HepG2 (cell line): ENCODE data around the gene ACOXL. TPM values are rescaled to one million over a fixed set of nuclear protein-coding genes. Genes with fewer than 3 reads are reported as not detected.

Experiments
- ATAC-seq: fragments of 200-7000 bp; cut with Tn5 transposase; 3 replicates; pipeline ENCODE4 v1.9.1; 2020; ENCODE audit warnings: mild to moderate bottlenecking, moderate library complexity
- BruUV-seq: library from RNA; stranded (reverse); fragments of 400-500 nt; replicated peaks from 2 replicates; lab custom pipeline; 2021; lab: Mats Ljungman, UMichigan
- CTCF ChIA-PET: fragments of 300-600 bp; formaldehyde crosslinking; extraction: SDS; loops from one replicate; lab custom pipeline; 2021; ENCODE audit warnings: low total read pairs, inconsistent platforms, low intra/inter-chr PET ratio; lab: Yijun Ruan, JAX
- POLR2A ChIA-PET: fragments of 350-600 bp; sonication (Branson Sonifier 250); formaldehyde crosslinking; loops from one replicate; lab custom pipeline; 2020; ENCODE audit warnings: antibody characterized with exemption, inconsistent platforms; lab: Yijun Ruan, JAX
- DNase-seq: peaks from one replicate; pipeline ENCODE4 v3.0.0-alpha.2; 2015; ENCODE audit warnings: low spot score
- FAIRE-seq: peaks from 3 replicates; lab custom pipeline; 2011; peaks lifted over from hg19 to GRCh38; lab: Jason Lieb, UNC
- H2AFZ ChIP-seq: one replicate; pipeline ENCODE4 v1.6.1; 2011; ENCODE audit warnings: low read length, inconsistent platforms
- H3K27ac ChIP-seq: fragments of 300-600 bp; 3 replicates; pipeline ENCODE4 v1.8.0; 2011; ENCODE audit warnings: mixed run types, mild to moderate bottlenecking, mixed read lengths, low read length, inconsistent platforms; ENCODE audit not compliant: insufficient read depth; ENCODE audit errors: extremely low read length
- H3K27me3 ChIP-seq, 2 experiments: fragments of 200-600 bp in 1 of 2; 2 replicates in 1 of 2; 3 replicates in 1 of 2; pipeline versions ENCODE4 v1.6.0 to v1.8.0; 2011; ENCODE audit warnings: low read length in 2 of 2, mild to moderate bottlenecking in 2 of 2, moderate library complexity in 2 of 2, inconsistent platforms in 1 of 2; ENCODE audit not compliant: insufficient read depth in 2 of 2, control insufficient read depth in 1 of 2
- H3K36me3 ChIP-seq, 2 experiments: fragments of 200-600 bp in 1 of 2; replicated peaks in 1 of 2; 2 replicates in 1 of 2; 3 replicates in 1 of 2; pipeline versions ENCODE4 v1.5.1 to v1.8.0; 2011; ENCODE audit warnings: low read length in 2 of 2, inconsistent platforms in 1 of 2; ENCODE audit not compliant: insufficient read depth in 2 of 2, control insufficient read depth in 1 of 2
- H3K4me1 ChIP-seq: 2 replicates; pipeline ENCODE4 v1.5.1; 2012; ENCODE audit warnings: low read length, inconsistent platforms; ENCODE audit not compliant: insufficient read depth
- H3K4me2 ChIP-seq: 2 replicates; pipeline ENCODE4 v1.6.0; 2011; ENCODE audit warnings: low read depth, low read length, inconsistent platforms
- H3K4me3 ChIP-seq, 3 experiments: fragments of 200-600 bp in 1 of 3; sonication (generic), shearing (Covaris generic) in 1 of 3; replicated peaks in 1 of 3; 2 replicates each; pipeline ENCODE4 v1.5.1; 2011 to 2016; ENCODE audit warnings: low read length in 3 of 3, inconsistent platforms in 2 of 3, low read depth in 2 of 3, mild to moderate bottlenecking in 2 of 3, control low read depth in 1 of 3, mixed read lengths in 1 of 3; ENCODE audit not compliant: insufficient read depth in 1 of 3
- H3K79me2 ChIP-seq: one replicate; pipeline ENCODE4 v1.6.1; 2011; ENCODE audit warnings: low read length, inconsistent platforms; ENCODE audit not compliant: insufficient read depth
- H3K9ac ChIP-seq: 2 replicates; pipeline ENCODE4 v1.6.0; 2011; ENCODE audit warnings: mild to moderate bottlenecking, low read depth, low read length, inconsistent platforms; ENCODE audit not compliant: insufficient read depth
- H3K9me3 ChIP-seq: 2 replicates; pipeline ENCODE4 v1.5.1; 2012; ENCODE audit warnings: mild to moderate bottlenecking, low read length
- H4K20me1 ChIP-seq: 2 replicates; pipeline ENCODE4 v1.6.0; 2011; ENCODE audit warnings: inconsistent platforms, mild to moderate bottlenecking, low read length, moderate library complexity; ENCODE audit not compliant: insufficient read depth
- HNRNPK ChIP-seq: fragments of 200-400 bp; formaldehyde crosslinking; IDR thresholded peaks from 2 replicates; pipeline ENCODE4 v1.6.1; 2018; ENCODE audit warnings: low read length, low read depth, moderate library complexity, mild to moderate bottlenecking; ENCODE audit not compliant: poor library complexity, severe bottlenecking
- KDM5A ChIP-seq: fragments of 200-600 bp; sonication (generic); IDR thresholded peaks from 2 replicates; pipeline ENCODE4 v1.7.0; 2018; ENCODE audit warnings: antibody characterized with exemption, mild to moderate bottlenecking, low read length, borderline replicate concordance
- MYC ChIP-seq: sonication (generic); formaldehyde crosslinking; IDR thresholded peaks from 2 replicates; pipeline ENCODE4 v1.9.0; 2021; ENCODE audit warnings: missing genetic modification reagents, borderline replicate concordance
- ZNF12 ChIP-seq: sonication (generic); formaldehyde crosslinking; IDR thresholded peaks from 2 replicates; pipeline ENCODE4 v1.5.0; 2020; ENCODE audit warnings: missing genetic modification reagents
- WGBS: methylation state at CpG from one replicate; pipeline ENCODE4 v1.1.6; 2017; ENCODE audit warnings: low lambda C conversion rate; 5-methylcytosine and 5-hydroxymethylcytosine counted together
- in situ Hi-C: cut with HindIII; loops from 2 replicates; pipeline ENCODE4 v1.10.0; 2017; ENCODE audit warnings: low pct_unique_long_range_greater_than_20kb; ENCODE audit not compliant: extremely low pct_ligation_motif_present
- intact Hi-C: fragments of 100-400 bp; cut with micrococcal nuclease; formaldehyde crosslinking; loops from one replicate; pipeline ENCODE4 v1.10.0; 2022; ENCODE audit not compliant: unreplicated experiment
- polyA plus RNA-seq, 8 experiments: library from polyadenylated mRNA; depleted of rRNA in 3 of 8; stranded (reverse) in 7 of 8; unstranded in 1 of 8; fragments of >200 nt; fragmentation: Illumina TruSeq in 4 of 8; extraction: Trizol in 4 of 8; gene quantifications; 2 replicates each; pipeline versions ENCODE4 v1.2.1 to v1.2.3, GENCODE V29; 2011 to 2016; ENCODE audit warnings: low read depth in 4 of 8, missing spikeins in 1 of 8, mixed read lengths in 1 of 8; ENCODE audit not compliant: insufficient read depth in 1 of 8
- total RNA-seq, 5 experiments: library from RNA; depleted of rRNA; stranded (reverse); fragments of >200 nt; fragmentation: Illumina TruSeq; extraction: Trizol; gene quantifications; 2 replicates each; pipeline ENCODE4 v1.2.3, GENCODE V29; 2016; ENCODE audit warnings: low read depth in 1 of 5
- TF ChIP-seq, protein P1 (sequence below): sonication (generic); formaldehyde crosslinking; IDR thresholded peaks from 2 replicates; pipeline ENCODE4 v1.4.0; 2020; ENCODE audit warnings: missing genetic modification reagents, borderline replicate concordance
- TF ChIP-seq, protein P2 (sequence below): sonication (generic); formaldehyde crosslinking; IDR thresholded peaks from 2 replicates; pipeline ENCODE4 v1.5.1; 2020; ENCODE audit warnings: mild to moderate bottlenecking, missing genetic modification reagents, borderline replicate concordance
- TF ChIP-seq, protein P3 (sequence below): sonication (generic); formaldehyde crosslinking; conservative IDR thresholded peaks from 2 replicates; pipeline ENCODE4 v1.5.0; 2020; ENCODE audit warnings: missing genetic modification reagents
- TF ChIP-seq, protein P4 (sequence below): sonication (generic); formaldehyde crosslinking; IDR thresholded peaks from 2 replicates; pipeline ENCODE4 v1.8.0; 2023; ENCODE audit warnings: mild to moderate bottlenecking, missing genetic modification reagents

ACOXL gene
- total and polyA plus RNA-seq, 2 of the 13 experiments (the other 11 are each of a cell fraction or from before 2014, with no cell fraction given), result not detected

DNA sequence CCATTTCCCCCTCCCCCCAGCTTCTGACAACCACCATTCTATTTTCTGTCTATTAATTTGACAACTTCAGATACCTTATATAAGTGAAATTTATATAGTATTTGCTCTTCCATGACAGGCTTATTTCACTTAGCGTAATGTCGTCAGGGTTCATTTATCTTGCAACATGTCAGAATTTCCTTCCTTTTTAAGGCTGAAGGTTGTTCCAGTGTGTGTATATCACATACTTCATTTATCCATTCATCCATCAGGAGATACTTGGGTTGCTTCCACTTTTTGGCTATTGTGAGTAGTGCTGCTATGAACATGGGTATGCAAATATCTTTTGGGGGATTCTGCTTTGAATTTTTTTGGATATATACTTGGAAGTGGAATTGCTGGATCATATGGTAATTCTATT is 395.7 kb downstream of the ACOXL start:
- H3K9ac ChIP-seq, result no peak overlapping the region
- no peaks in the 10 kb centered on the region for H3K9me3 ChIP-seq
- CTCF ChIA-PET, result no interaction called here
- intact Hi-C loops (loop anchor here (10.0 kb wide), 1 partner anchor 447 kb away; no protein-coding TSS in a partner anchor), in situ Hi-C loops (no loop called here)
- BruUV-seq, result no TSS peak
- H4K20me1 ChIP-seq, result 0 out of 2 replicates have a peak, but pooled peaks cover 4% of the 10 kb centered on the region
- H3K4me2 ChIP-seq, result no peak overlapping the region
- peaks cover 14 to 71% of the 10 kb centered on the region in 2 experiments for H3K36me3 ChIP-seq
- no peak for FAIRE-seq
- peaks cover 68% of the 10 kb centered on the region for H3K79me2 ChIP-seq
- no peaks in the 10 kb centered on the region for H3K27me3 ChIP-seq
- H3K4me3 ChIP-seq, result no peak overlapping the region
- TF ChIP-seq KDM5A (no peak), HNRNPK (peak; percentile 1)
- TF ChIP-seq, all 625 proteins: peak for 1
- DNase-seq, result no peak
- peaks cover 36% of the 10 kb centered on the region for H3K4me1 ChIP-seq
- H2AFZ ChIP-seq, result no peak overlapping the region
- H3K27ac ChIP-seq, result no peak overlapping the region
- POLR2A ChIA-PET, result no interaction called here
- ATAC-seq, result no peak
- WGBS, result 100% methylated on average over 2 of the region's 2 CpGs

DNA sequence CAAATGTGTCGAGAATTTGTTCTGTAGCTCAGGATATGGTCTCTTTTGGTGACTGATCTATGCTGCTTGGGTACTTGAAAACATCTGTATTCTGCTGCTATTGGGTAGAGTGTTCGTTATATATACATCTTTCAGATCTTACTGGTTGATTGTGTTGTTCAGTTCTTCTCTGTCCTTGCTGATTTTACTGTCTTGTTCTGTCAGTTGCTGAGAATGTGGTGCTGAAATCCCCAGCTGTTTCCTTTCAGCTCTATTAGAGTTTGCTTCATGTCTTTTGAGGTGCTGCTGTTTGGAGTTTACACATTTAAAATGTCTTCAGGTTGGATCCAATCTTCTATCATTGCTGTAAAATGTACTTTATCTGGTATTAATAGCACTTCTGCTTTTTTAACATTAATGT is 401.2 kb downstream of the ACOXL start:
- WGBS, result 92% methylated on average over 2 of the region's 2 CpGs
- Histone ChIP-seq H2AFZ (no peak overlapping the region), H3K4me2 (no peak overlapping the region), H3K4me1 (peaks cover 18% of the 10 kb centered on the region), H4K20me1 (peaks cover 5% of the 10 kb centered on the region; the same call in 1 of the 2 replicates), H3K36me3 (peaks cover 7 to 51% of the 10 kb centered on the region in 2 experiments), H3K9me3 (no peaks in the 10 kb centered on the region), H3K4me3 (no peak overlapping the region), H3K79me2 (peaks cover 78% of the 10 kb centered on the region), H3K27me3 (no peaks in the 10 kb centered on the region), H3K27ac (no peak overlapping the region), H3K9ac (no peak overlapping the region)
- in situ Hi-C loops, result no loop called here
- DNase-seq (no peak), ATAC-seq (no peak), FAIRE-seq (no peak)
- no TSS peak for BruUV-seq
- ChIA-PET CTCF (no interaction called here), POLR2A (interaction anchor here (2.3 kb wide), 1 partner anchor 13 kb away, joined by 12 read pairs; the partner anchor contains the start of gene BCL2L11)
- intact Hi-C loops, result loop anchor here (2.0 kb wide), 1 partner anchor 21 kb away; no protein-coding TSS in a partner anchor
- no peak for TF ChIP-seq MYC
- TF ChIP-seq, protein P1, sequence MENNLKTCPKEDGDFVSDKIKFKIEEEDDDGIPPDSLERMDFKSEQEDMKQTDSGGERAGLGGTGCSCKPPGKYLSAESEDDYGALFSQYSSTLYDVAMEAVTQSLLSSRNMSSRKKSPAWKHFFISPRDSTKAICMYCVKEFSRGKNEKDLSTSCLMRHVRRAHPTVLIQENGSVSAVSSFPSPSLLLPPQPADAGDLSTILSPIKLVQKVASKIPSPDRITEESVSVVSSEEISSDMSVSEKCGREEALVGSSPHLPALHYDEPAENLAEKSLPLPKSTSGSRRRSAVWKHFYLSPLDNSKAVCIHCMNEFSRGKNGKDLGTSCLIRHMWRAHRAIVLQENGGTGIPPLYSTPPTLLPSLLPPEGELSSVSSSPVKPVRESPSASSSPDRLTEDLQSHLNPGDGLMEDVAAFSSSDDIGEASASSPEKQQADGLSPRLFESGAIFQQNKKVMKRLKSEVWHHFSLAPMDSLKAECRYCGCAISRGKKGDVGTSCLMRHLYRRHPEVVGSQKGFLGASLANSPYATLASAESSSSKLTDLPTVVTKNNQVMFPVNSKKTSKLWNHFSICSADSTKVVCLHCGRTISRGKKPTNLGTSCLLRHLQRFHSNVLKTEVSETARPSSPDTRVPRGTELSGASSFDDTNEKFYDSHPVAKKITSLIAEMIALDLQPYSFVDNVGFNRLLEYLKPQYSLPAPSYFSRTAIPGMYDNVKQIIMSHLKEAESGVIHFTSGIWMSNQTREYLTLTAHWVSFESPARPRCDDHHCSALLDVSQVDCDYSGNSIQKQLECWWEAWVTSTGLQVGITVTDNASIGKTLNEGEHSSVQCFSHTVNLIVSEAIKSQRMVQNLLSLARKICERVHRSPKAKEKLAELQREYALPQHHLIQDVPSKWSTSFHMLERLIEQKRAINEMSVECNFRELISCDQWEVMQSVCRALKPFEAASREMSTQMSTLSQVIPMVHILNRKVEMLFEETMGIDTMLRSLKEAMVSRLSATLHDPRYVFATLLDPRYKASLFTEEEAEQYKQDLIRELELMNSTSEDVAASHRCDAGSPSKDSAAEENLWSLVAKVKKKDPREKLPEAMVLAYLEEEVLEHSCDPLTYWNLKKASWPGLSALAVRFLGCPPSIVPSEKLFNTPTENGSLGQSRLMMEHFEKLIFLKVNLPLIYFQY (CRISPR knock-in tag), result no peak
- TF ChIP-seq ZNF12 (CRISPR knock-in tag), result no peak
- TF ChIP-seq, protein P2, sequence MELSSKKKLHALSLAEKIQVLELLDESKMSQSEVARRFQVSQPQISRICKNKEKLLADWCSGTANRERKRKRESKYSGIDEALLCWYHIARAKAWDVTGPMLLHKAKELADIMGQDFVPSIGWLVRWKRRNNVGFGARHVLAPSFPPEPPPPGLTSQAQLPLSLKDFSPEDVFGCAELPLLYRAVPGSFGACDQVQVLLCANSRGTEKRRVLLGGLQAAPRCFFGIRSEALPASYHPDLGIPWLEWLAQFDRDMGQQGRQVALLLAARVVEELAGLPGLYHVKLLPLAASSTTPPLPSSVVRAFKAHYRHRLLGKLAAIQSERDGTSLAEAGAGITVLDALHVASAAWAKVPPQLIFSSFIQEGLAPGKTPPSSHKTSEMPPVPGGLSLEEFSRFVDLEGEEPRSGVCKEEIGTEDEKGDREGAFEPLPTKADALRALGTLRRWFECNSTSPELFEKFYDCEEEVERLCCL (CRISPR knock-in tag), result no peak
- TF ChIP-seq, protein P3, sequence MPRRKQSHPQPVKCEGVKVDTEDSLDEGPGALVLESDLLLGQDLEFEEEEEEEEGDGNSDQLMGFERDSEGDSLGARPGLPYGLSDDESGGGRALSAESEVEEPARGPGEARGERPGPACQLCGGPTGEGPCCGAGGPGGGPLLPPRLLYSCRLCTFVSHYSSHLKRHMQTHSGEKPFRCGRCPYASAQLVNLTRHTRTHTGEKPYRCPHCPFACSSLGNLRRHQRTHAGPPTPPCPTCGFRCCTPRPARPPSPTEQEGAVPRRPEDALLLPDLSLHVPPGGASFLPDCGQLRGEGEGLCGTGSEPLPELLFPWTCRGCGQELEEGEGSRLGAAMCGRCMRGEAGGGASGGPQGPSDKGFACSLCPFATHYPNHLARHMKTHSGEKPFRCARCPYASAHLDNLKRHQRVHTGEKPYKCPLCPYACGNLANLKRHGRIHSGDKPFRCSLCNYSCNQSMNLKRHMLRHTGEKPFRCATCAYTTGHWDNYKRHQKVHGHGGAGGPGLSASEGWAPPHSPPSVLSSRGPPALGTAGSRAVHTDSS, result no peak
- TF ChIP-seq, protein P4, sequence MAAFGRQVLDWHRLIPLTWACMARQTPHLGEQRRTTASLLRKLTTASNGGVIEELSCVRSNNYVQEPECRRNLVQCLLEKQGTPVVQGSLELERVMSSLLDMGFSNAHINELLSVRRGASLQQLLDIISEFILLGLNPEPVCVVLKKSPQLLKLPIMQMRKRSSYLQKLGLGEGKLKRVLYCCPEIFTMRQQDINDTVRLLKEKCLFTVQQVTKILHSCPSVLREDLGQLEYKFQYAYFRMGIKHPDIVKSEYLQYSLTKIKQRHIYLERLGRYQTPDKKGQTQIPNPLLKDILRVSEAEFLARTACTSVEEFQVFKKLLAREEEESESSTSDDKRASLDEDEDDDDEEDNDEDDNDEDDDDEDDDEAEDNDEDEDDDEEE, result no peak
